NCI-H345 (cell line): ENCODE data around the gene ETS1.
A peak's percentile ranks its signal among the peaks of the same experiment; 100 is the strongest.

Source experiments
- DNase-seq: peaks from one replicate; lab custom pipeline; 2025; lab: John Stamatoyannopoulos, UW

ETS1 gene

DNA sequence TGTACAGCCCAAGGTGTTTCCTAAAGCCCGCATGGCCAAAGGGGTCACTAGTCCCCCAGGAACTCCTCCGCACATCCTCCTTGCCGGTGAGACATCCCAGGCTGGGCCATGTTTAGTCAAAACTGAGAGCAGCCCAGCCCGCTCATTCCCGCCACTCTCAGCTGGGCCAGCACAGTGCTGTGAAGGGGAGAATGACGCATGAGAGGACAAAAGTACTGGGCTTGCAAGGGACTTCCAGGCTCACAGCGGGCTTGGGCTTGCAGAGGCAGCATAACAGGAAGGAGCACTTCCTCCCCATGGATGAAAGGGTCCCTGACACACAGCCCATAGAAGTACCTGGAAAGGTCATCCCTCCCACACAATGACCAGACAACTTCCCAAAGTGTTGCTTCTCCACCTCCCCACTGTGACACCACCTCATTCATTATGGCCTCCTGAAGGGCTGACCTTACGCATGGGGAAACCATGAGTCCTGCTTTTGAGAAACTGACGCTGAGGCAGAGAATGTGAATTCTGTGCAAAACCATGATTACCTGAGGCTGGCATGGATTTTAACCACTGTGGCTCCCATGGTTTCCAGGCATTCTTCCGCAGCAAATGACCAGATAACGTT, 19.1 kb downstream of the ETS1 start:
- DNase-seq, result no peak

GRCh38 chr11:128567130-128567529, 20.2 kb downstream of the ETS1 start:
- DNase-seq, result no peak

GRCh38 chr11:128565881-128566280, 21.5 kb downstream of the ETS1 start:
- DNase-seq, result no peak

DNA sequence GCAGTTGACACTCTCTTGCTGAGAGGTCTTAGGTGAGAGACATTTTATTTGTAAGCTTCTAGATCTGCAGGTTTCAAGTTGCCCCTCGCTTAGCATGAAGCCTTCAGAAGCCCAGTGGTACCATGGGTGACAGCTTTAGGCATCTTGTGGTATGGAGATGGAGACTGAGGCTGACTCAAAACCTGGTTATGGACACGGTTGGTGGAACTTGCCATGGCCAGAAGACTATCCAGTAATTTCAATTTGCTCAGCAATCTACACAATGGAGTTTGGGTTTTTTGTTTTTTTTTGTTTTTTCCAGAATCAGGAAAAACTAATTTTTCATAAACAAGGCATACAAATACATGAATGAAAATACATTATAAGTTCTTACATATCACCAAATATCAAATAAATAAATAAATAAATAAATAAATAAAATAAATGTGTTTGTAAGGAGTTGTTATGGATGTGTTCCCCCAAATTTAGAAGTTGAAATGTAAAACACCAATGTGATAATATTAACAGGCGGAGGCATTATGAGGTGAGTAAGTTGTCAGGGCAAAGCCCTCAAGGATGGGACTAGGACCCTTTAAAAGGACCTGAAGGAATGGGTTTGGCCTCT, 22.6 kb downstream of the ETS1 start:
- DNase-seq, result no peak

DNA sequence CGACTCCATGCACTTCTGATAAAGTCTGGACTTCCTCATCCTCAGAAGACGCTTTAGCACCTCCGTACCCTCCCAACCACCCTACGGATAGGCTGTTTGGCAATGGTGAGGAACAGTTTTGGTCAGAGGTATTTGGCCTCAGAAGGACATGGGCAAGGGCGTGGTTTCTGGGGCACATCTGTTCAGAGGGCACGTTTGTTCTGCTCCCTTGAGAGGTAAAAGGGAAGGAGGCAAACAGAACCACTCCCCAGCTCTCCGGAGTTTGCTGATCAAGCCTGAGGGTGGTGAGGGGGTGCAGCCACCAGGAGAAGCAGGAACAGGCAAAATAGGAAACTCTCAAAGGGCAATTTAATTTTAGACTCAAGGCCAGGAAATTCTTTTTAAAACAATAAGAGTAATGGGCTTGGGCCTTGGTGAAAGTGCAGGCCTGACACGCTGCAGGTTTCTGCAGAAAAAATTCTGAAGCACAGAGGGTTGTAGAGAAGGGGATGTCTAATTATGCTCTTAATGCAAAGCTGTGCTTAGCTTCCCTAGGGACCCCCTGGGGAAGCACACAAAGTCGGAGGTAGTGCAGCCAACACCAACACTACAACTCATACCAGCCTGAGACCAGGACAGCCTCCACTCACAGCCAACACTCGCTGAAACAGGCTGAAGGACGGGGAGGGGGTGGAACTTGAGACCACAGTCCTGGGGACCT, 23.3 kb downstream of the ETS1 start:
- DNase-seq, result no peak

DNA sequence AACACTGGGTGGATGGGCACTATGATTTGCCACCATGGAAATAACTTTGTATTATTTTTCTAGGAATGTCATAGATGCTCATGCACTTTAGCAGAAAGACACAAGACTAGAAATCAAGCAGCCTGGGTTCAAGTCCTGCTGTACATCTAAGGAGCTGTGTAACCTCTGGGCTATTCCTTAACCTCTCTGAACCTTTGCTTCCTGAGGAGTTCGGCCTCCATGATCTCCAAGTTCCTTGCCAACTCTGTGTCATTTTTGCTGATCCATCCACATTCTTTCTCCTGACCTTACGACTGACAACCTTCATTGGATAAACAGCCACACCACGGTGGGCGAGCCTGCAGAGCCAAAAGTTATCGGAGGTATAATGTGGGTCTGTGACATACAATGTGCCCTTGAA, 24.1 kb downstream of the ETS1 start:
- DNase-seq, result no peak

- DNase-seq, result no peak
Measured at GRCh38 chr11:128559496-128560103, 27.8 kb downstream of the ETS1 start.

DNA sequence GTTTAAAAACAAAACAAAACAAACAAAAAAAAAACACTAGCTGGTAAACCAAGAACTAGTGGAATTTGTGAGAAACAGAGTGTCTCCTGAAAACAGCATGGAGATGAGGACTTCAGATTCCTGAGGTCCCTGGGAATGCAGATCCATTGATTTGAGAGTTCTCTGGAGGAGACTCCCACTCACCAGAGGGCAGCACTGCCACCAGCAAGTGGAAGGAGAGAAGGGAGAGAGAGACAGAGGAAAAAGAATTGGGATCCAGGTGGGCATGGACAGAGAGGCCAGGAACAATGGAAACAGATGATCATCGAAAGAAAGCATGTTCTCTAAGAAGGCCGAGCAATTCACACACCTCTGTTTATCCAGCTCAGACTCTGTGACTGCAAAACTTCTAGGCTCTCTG, 31.8 kb downstream of the ETS1 start:
- DNase-seq, result no peak

- DNase-seq, result no peak
Measured at GRCh38 chr11:128553662-128554362, 33.5 kb downstream of the ETS1 start.

DNA sequence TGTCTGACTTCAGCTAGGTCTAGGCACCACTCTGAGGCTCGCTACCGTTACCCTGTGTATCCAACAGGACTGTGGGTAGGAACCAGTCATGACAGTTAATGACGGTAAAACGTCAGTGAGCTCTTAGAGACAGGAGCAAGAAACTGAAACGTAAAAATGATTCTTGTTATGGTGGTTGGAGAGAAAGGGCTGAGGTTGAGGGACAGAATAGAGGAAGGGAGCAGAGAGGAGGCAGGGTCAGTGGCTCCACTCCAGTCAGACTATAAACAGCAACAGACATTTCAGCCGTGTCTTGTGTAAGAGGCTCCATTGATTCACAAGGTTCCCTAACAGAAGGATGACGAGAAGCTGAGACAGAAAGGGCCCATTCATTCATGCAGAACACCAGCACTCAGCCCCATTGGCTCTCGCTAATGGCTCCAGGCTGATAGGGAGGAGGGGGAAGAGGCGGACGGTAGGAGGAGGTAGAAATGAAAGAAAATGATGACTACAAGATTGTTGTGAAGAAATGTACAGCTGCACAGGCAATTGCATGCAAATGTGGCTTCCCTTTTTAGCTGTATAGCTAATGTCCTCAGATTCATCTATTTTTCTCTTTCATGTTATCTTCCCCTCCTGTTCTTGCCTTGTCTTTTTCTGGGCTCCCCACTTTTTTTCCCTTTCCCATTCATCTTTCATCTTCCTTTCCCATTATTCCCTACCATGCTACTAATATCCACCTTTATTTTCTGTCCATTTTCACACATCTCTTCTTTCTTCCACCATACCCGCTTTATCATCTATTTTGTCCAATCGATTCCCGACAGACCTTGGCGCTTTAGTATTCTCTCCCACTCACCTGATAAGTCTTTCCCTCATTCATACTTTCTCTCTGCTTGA, 34.3 kb downstream of the ETS1 start:
- no peak for DNase-seq

GRCh38 chr11:128551611-128552335, 35.6 kb downstream of the ETS1 start:
- no peak for DNase-seq

DNA sequence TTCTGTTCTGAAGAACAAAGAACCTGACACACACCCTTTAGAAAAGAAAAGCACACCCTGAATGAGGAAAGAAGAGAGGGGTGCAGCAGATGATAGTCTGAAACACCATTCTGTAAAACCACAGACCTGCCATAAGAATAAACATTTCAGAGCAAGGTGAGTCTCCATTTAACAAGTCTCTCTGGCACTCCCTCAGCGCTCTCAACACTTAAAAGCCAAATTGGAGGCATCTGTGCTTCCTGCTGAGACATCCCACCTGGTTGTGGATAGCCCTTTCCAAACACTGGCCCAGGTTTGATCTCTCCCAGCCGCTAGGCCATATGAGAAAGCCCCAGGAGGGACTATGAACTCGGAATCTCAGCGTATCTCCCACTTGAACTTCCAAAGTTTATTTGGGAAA, 36.3 kb downstream of the ETS1 start:
- no peak for DNase-seq

DNA sequence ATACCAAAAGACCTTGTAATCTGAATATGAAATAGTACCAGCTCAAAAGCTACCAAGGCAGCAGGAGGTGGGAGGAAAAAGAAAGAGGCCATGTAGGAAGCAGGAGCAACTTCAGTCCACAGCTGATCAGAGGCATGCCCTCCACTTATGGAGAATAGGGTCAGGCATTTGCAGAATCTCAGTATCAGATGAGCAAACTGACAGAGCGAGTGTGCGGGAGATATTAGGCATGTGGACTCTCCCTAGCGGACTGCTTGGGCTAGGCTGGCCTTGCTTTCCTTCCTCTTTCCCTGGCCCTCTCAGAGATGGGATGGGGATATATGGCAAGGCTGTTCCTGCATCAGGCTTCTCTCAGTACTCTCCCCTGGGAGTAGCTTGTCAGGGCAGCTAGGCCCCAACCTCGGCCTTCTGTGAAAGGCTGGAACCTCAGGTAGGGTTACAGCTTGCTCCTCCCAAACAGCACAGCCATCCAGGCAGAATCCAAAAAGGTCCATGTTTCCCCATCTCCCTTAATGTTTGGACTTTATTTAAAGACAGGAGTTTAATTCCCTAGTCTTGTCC, 37.0 kb downstream of the ETS1 start:
- DNase-seq, result no peak

- no peak for DNase-seq
Measured at GRCh38 chr11:128549256-128549944, 38.0 kb downstream of the ETS1 start.

DNA sequence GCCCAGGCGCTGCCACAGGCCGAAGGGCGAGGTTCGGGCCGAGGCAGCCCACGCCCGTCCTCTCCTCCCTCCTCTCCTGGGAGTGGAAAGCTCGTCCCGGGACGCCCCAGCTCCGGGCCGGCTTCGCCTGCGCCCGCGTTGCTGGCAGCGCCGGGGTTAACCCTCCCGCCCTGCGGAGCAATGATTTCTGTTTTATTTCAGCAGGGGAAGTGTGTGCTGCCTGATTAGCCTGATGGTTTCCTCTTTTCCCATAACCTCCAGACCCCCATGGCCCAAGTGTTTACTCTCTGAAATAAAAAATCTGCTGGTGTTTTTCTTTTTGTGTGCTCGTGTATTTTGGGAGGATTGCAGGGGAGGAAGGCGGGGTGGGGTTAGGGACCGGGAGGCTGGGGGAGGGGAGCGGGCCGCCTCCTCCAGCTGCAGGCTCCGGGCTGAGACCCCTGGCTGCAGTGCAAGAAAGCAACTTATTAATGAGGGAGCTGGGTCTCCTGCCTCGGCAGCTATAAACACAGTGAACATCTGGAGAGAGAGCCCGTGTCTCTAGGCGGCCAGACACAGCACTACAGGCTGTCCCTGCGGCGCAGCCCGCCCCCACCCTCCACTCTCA, 38.6 kb downstream of the ETS1 start:
- DNase-seq, result no peak

DNA sequence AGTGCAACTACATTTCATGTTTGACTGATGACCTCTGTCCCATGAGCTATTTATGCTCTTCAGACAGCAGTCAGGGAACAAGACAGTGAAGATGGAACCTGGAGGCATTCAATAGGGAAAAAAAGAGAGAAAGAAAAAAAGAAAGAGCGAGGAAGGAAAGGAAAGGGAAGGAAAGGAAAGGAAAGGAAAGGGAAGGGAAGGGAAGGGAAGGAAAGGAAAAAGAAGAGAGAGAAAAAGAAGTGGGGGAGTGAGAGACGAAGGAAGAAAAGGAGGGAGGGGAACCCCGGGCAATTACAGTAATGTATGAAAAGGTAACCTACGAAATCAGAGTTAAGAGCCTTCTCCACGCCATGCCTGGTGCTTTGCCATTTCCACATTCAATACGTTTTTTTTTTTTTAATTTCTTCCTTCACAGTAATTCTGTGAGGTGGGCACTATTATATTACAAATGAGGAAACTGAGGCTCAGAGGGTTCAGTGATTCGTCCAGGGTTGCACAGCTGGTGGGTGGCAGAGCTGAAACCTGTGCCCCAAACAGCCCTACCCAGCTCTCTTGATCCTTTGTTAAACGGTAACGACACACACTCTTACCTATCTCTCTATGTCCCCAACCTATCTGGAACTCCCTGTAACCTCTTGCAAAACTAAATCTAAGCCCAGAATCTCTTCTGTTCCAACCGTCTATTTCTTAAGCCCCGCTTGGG, 39.3 kb downstream of the ETS1 start:
- DNase-seq, result no peak

DNA sequence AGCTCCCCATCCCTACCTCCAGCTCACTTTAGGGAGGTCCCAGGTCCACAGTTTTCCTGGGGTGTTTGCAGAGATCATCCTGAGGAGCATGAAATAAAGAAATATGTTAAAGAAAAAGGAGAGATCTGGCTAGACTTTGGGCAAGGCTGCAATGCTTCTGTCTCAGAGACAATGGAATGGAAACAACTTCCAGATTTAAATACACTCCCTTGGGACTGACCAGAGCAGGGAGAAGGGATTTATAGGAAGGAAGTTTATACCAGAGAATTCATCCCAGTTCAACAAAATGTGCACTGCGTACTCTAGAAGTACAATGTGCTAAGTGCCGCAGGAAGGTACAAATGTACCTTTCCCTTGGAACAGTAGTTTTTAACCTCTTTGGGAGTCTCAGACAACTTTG, 40.4 kb downstream of the ETS1 start:
- no peak for DNase-seq

GRCh38 chr11:128544471-128545051, 42.8 kb downstream of the ETS1 start:
- peak; percentile 67 for DNase-seq
